Measurements from ENCODE around the gene LYST.

GRCh38 chr1:235631816-235632215 lies 234.9 kb downstream of the LYST start:
- no peak for TF ChIP-seq POLR2A (IDR thresholded peaks at IDR 0.05)
- no peak for TF ChIP-seq CTCF (IDR thresholded peaks at IDR 0.05)
